Stimulated activated CD4-positive, alpha-beta T cell treated with anti-CD3 and anti-CD28 coated beads, Interleukin-15, amount 100 ng/mL, for 1 hour (primary cell): Measurements from ENCODE around the gene GKAP1.
"Not testable (repeated sequence)": the region's sequence is repeated elsewhere in the genome, so short reads cannot be mapped to it uniquely, and the experiment has no call there.

Experiments used
- DNase-seq, 2 donors: peaks; one replicate each; pipeline ENCODE4 v3.0.0-alpha.2; 2020; ENCODE audit warnings: low read depth in 1 of 2, low spot score in 1 of 2

Gene GKAP1

GRCh38 chr9:83817356-83818278 is at the start of gene GKAP1:
GKAP1 (minus strand) TSS chr9:83817769; CDS start chr9:83806517, 11,252 bp downstream.
- peak; percentile 56 to 70 for DNase-seq

- not testable (repeated sequence) for DNase-seq
Observed at GRCh38 chr9:83849895-83850294, 32.3 kb upstream of the GKAP1 start.

GRCh38 chr9:83837070-83837643 is 19.6 kb upstream of the GKAP1 start:
- not testable (repeated sequence) for DNase-seq

- DNase-seq, result not testable (repeated sequence)
Observed at GRCh38 chr9:83830426-83831071, 13.0 kb upstream of the GKAP1 start.

- not testable (repeated sequence) for DNase-seq
Observed at GRCh38 chr9:83824986-83825623, 7.5 kb upstream of the GKAP1 start.

GRCh38 chr9:83817011-83817355 is 586 bp downstream of the GKAP1 start:
- DNase-seq, result peak; percentile 4 to 13

GRCh38 chr9:83815120-83815519 is 2.4 kb downstream of the GKAP1 start:
- not testable (repeated sequence) for DNase-seq

- not testable (repeated sequence) for DNase-seq
Observed at GRCh38 chr9:83809213-83809612, 8.4 kb downstream of the GKAP1 start.

- not testable (repeated sequence) for DNase-seq
Observed at GRCh38 chr9:83804454-83804853, 13.1 kb downstream of the GKAP1 start.

- DNase-seq, result not testable (repeated sequence)
Observed at GRCh38 chr9:83803941-83804340, 13.6 kb downstream of the GKAP1 start.

GRCh38 chr9:83800236-83801033 is 17.1 kb downstream of the GKAP1 start:
- DNase-seq, result no peak

GRCh38 chr9:83794051-83794450 is 23.5 kb downstream of the GKAP1 start:
- DNase-seq, result no peak

GRCh38 chr9:83792746-83793145 is 24.8 kb downstream of the GKAP1 start:
- DNase-seq, result no peak

GRCh38 chr9:83778164-83778563 is 39.4 kb downstream of the GKAP1 start:
- no peak for DNase-seq

GRCh38 chr9:83775932-83776331 is 41.6 kb downstream of the GKAP1 start:
- no peak for DNase-seq

GRCh38 chr9:83772860-83773259 is 44.7 kb downstream of the GKAP1 start:
- no peak for DNase-seq

- no peak for DNase-seq
Observed at GRCh38 chr9:83765376-83765775, 52.2 kb downstream of the GKAP1 start.

- no peak for DNase-seq
Observed at GRCh38 chr9:83754383-83754977, 63.1 kb downstream of the GKAP1 start.

GRCh38 chr9:83749706-83750105 is 67.9 kb downstream of the GKAP1 start:
- no peak for DNase-seq

GRCh38 chr9:83744206-83744605 is 73.4 kb downstream of the GKAP1 start:
- DNase-seq, result no peak
